Activated naive CD8-positive, alpha-beta T cell treated with anti-CD3 and anti-CD28 coated beads for 36 hours (primary cell): Measurements from ENCODE around the gene ZNF587B. TPM values are rescaled to one million over a fixed set of nuclear protein-coding genes. Genes with fewer than 3 reads are reported as not detected.
A peak's percentile ranks its signal among the peaks of the same experiment; 100 is the strongest.
"Not testable (repeated sequence)": the region's sequence is repeated elsewhere in the genome, so short reads cannot be mapped to it uniquely, and the experiment has no call there.

Experiments used
- DNase-seq: peaks from one replicate; pipeline ENCODE4 v3.0.0; 2021
- H3K27ac Mint-ChIP-seq: one replicate; pipeline ENCODE4 v1.8.0; 2022; ENCODE audit warnings: mild to moderate bottlenecking, moderate library complexity, mixed read lengths
- H3K27me3 Mint-ChIP-seq: one replicate; pipeline ENCODE4 v1.8.0; 2022; ENCODE audit warnings: mild to moderate bottlenecking, mixed read lengths
- H3K36me3 Mint-ChIP-seq: one replicate; pipeline ENCODE4 v1.8.0; 2021; ENCODE audit warnings: mild to moderate bottlenecking, mixed read lengths
- H3K4me1 Mint-ChIP-seq: one replicate; pipeline ENCODE4 v1.8.0; 2021; ENCODE audit warnings: mixed read lengths
- H3K4me3 Mint-ChIP-seq: one replicate; pipeline ENCODE4 v1.8.0; 2022; ENCODE audit warnings: mild to moderate bottlenecking, moderate library complexity, mixed read lengths
- H3K9me3 Mint-ChIP-seq: one replicate; pipeline ENCODE4 v1.8.0; 2022; ENCODE audit warnings: mixed read lengths
- total RNA-seq, 2 experiments: library from RNA; stranded (reverse); gene quantifications; one replicate each; pipeline ENCODE4 v1.2.3, GENCODE V29; 2021

ZNF587B gene
- 10 to 100 TPM; 29.3 to 32.6 TPM for total RNA-seq

GRCh38 chr19:57830071-57830602 lies at the start of gene ZNF587B:
ZNF587B (plus strand) TSS chr19:57830299; CDS start chr19:57830529, 230 bp downstream.
- Mint-ChIP-seq H3K4me3 (peak within 1 kb of the TSS; percentile 59), H3K27ac (peak within 1 kb of the TSS; percentile 60), H3K9me3 (no peaks in the 10 kb centered on the region), H3K4me1 (peaks cover 36% of the 10 kb centered on the region), H3K27me3 (no peaks in the 10 kb centered on the region), H3K36me3 (peaks cover 49% of the 10 kb centered on the region)
- DNase-seq, result peak; percentile 35

GRCh38 chr19:57786286-57786685 lies 43.8 kb upstream of the ZNF587B start:
- H3K36me3 Mint-ChIP-seq, result peaks cover 77% of the 10 kb centered on the region
- H3K9me3 Mint-ChIP-seq, result peaks cover 46% of the 10 kb centered on the region
- H3K27ac Mint-ChIP-seq, result no peak overlapping the region
- H3K4me1 Mint-ChIP-seq, result peaks cover 7% of the 10 kb centered on the region
- H3K27me3 Mint-ChIP-seq, result no peaks in the 10 kb centered on the region
- H3K4me3 Mint-ChIP-seq, result no peak overlapping the region
- DNase-seq, result no peak

- no peaks in the 10 kb centered on the region for H3K27me3 Mint-ChIP-seq
- DNase-seq, result no peak
- peaks cover 45% of the 10 kb centered on the region for H3K9me3 Mint-ChIP-seq
- H3K27ac Mint-ChIP-seq, result no peak overlapping the region
- no peak overlapping the region for H3K4me3 Mint-ChIP-seq
- peaks cover 77% of the 10 kb centered on the region for H3K36me3 Mint-ChIP-seq
- H3K4me1 Mint-ChIP-seq, result peaks cover 7% of the 10 kb centered on the region
Measured at GRCh38 chr19:57786906-57787305, 43.2 kb upstream of the ZNF587B start.

- peaks cover 75% of the 10 kb centered on the region for H3K36me3 Mint-ChIP-seq
- H3K4me3 Mint-ChIP-seq, result no peak overlapping the region
- peaks cover 7% of the 10 kb centered on the region for H3K4me1 Mint-ChIP-seq
- H3K27me3 Mint-ChIP-seq, result no peaks in the 10 kb centered on the region
- DNase-seq, result no peak
- no peak overlapping the region for H3K27ac Mint-ChIP-seq
- peaks cover 40% of the 10 kb centered on the region for H3K9me3 Mint-ChIP-seq
Measured at GRCh38 chr19:57788114-57788692, 41.9 kb upstream of the ZNF587B start.

GRCh38 chr19:57789288-57789687 lies 40.8 kb upstream of the ZNF587B start:
- H3K27me3 Mint-ChIP-seq, result no peaks in the 10 kb centered on the region
- no peak overlapping the region for H3K4me3 Mint-ChIP-seq
- H3K9me3 Mint-ChIP-seq, result peaks cover 40% of the 10 kb centered on the region
- peaks cover 81% of the 10 kb centered on the region for H3K36me3 Mint-ChIP-seq
- H3K4me1 Mint-ChIP-seq, result peaks cover 7% of the 10 kb centered on the region
- H3K27ac Mint-ChIP-seq, result no peak overlapping the region
- DNase-seq, result no peak

- H3K36me3 Mint-ChIP-seq, result peaks cover 47% of the 10 kb centered on the region
- not testable (repeated sequence) for H3K4me3 Mint-ChIP-seq, H3K27ac Mint-ChIP-seq, H3K4me1 Mint-ChIP-seq, H3K27me3 Mint-ChIP-seq, H3K9me3 Mint-ChIP-seq, DNase-seq
Measured at GRCh38 chr19:57796580-57796979, 33.5 kb upstream of the ZNF587B start.

- Mint-ChIP-seq H3K4me3 (no peak overlapping the region), H3K9me3 (no peaks in the 10 kb centered on the region), H3K36me3 (peaks cover 36% of the 10 kb centered on the region), H3K27me3 (no peaks in the 10 kb centered on the region), H3K27ac (no peak overlapping the region), H3K4me1 (peaks cover 30% of the 10 kb centered on the region)
- DNase-seq, result no peak
Measured at GRCh38 chr19:57800696-57801095, 29.4 kb upstream of the ZNF587B start.

GRCh38 chr19:57802269-57802668 lies 27.8 kb upstream of the ZNF587B start:
- DNase-seq, result no peak
- peaks cover 34% of the 10 kb centered on the region for H3K36me3 Mint-ChIP-seq
- H3K4me1 Mint-ChIP-seq, result peaks cover 35% of the 10 kb centered on the region
- no peak overlapping the region for H3K4me3 Mint-ChIP-seq
- no peaks in the 10 kb centered on the region for H3K9me3 Mint-ChIP-seq
- H3K27me3 Mint-ChIP-seq, result no peaks in the 10 kb centered on the region
- H3K27ac Mint-ChIP-seq, result peak overlapping the region; percentile 9

GRCh38 chr19:57803265-57803593 lies 26.9 kb upstream of the ZNF587B start:
- no peaks in the 10 kb centered on the region for H3K9me3 Mint-ChIP-seq
- H3K27me3 Mint-ChIP-seq, result no peaks in the 10 kb centered on the region
- peaks cover 38% of the 10 kb centered on the region for H3K4me1 Mint-ChIP-seq
- no peak for DNase-seq
- H3K36me3 Mint-ChIP-seq, result peaks cover 39% of the 10 kb centered on the region
- peak overlapping the region; percentile 77 for H3K4me3 Mint-ChIP-seq
- H3K27ac Mint-ChIP-seq, result peak overlapping the region; percentile 64

- peak; percentile 25 for DNase-seq
- H3K9me3 Mint-ChIP-seq, result no peaks in the 10 kb centered on the region
- peak overlapping the region; percentile 64 for H3K27ac Mint-ChIP-seq
- no peaks in the 10 kb centered on the region for H3K27me3 Mint-ChIP-seq
- H3K4me1 Mint-ChIP-seq, result peaks cover 42% of the 10 kb centered on the region
- H3K4me3 Mint-ChIP-seq, result peak overlapping the region; percentile 77
- H3K36me3 Mint-ChIP-seq, result peaks cover 43% of the 10 kb centered on the region
Measured at GRCh38 chr19:57803594-57804325, 26.3 kb upstream of the ZNF587B start.

- H3K4me3 Mint-ChIP-seq, result no peak overlapping the region
- peaks cover 59% of the 10 kb centered on the region for H3K36me3 Mint-ChIP-seq
- H3K9me3 Mint-ChIP-seq, result no peaks in the 10 kb centered on the region
- no peaks in the 10 kb centered on the region for H3K27me3 Mint-ChIP-seq
- H3K27ac Mint-ChIP-seq, result no peak overlapping the region
- H3K4me1 Mint-ChIP-seq, result peaks cover 41% of the 10 kb centered on the region
- no peak for DNase-seq
Measured at GRCh38 chr19:57807541-57807940, 22.6 kb upstream of the ZNF587B start.

GRCh38 chr19:57810410-57811295 lies 19.4 kb upstream of the ZNF587B start:
- not testable (repeated sequence) for H3K9me3 Mint-ChIP-seq, H3K27ac Mint-ChIP-seq, DNase-seq, H3K27me3 Mint-ChIP-seq, H3K4me3 Mint-ChIP-seq
- Mint-ChIP-seq H3K36me3 (peaks cover 54% of the 10 kb centered on the region), H3K4me1 (peaks cover 38% of the 10 kb centered on the region)

GRCh38 chr19:57812226-57812625 lies 17.9 kb upstream of the ZNF587B start:
- H3K36me3 Mint-ChIP-seq, result peaks cover 46% of the 10 kb centered on the region
- no peaks in the 10 kb centered on the region for H3K9me3 Mint-ChIP-seq
- H3K27me3 Mint-ChIP-seq, result no peaks in the 10 kb centered on the region
- H3K4me1 Mint-ChIP-seq, result peaks cover 34% of the 10 kb centered on the region
- peak overlapping the region; percentile 1 for H3K4me3 Mint-ChIP-seq
- DNase-seq, result no peak
- H3K27ac Mint-ChIP-seq, result peak overlapping the region; percentile 83

- Mint-ChIP-seq H3K4me3 (peak overlapping the region; percentile 68), H3K27ac (peak overlapping the region; percentile 83), H3K4me1 (peaks cover 30% of the 10 kb centered on the region), H3K36me3 (peaks cover 40% of the 10 kb centered on the region)
- not testable (repeated sequence) for H3K27me3 Mint-ChIP-seq, H3K9me3 Mint-ChIP-seq, DNase-seq
Measured at GRCh38 chr19:57812975-57813820, 16.9 kb upstream of the ZNF587B start.
